ENCODE results near the gene NT5M.
"Not testable (repeated sequence)": the region's sequence is repeated elsewhere in the genome, so short reads cannot be mapped to it uniquely, and the experiment has no call there.

NT5M gene

GRCh38 chr17:17382971-17383370 is 79.8 kb downstream of the NT5M start:
- no peak overlapping the region for H3K4me2 ChIP-seq (ENCODE audit: low read length)
- TF ChIP-seq EZH2phosphoT487 (IDR thresholded peaks at IDR 0.05; ENCODE audit: borderline replicate concordance, low read length), result no peak
- TF ChIP-seq CTCF (IDR thresholded peaks at IDR 0.05; ENCODE audit: low read depth, low read length, poor library complexity, severe bottlenecking), result no peak
- no peaks in the 10 kb centered on the region for H3K79me2 ChIP-seq (ENCODE audit: control insufficient read depth, low read length)
- no peaks in the 10 kb centered on the region for H3K4me1 ChIP-seq (ENCODE audit: control insufficient read depth, low read length)
- no peak overlapping the region for H3K4me3 ChIP-seq (ENCODE audit: low read length)
- H4K20me1 ChIP-seq (ENCODE audit: control insufficient read depth, insufficient read depth, low read depth, low read length), result no peaks in the 10 kb centered on the region
- H3K9me2 ChIP-seq (replicated peaks; ENCODE audit: control insufficient read depth, low read length), result no peaks in the 10 kb centered on the region
- H3K27me3 ChIP-seq (ENCODE audit: control insufficient read depth, low read length), result peaks cover 7% of the 10 kb centered on the region
- no peaks in the 10 kb centered on the region for H3K9me3 ChIP-seq (ENCODE audit: control insufficient read depth, insufficient read depth, low read length)
- no peak overlapping the region for H3K27ac ChIP-seq (ENCODE audit: low read depth, low read length)
- no peaks in the 10 kb centered on the region for H3F3A ChIP-seq (ENCODE audit: control insufficient read depth, insufficient read depth)
- no peaks in the 10 kb centered on the region for H3K36me3 ChIP-seq (ENCODE audit: control insufficient read depth, low read length)

GRCh38 chr17:17383431-17384290 is 80.5 kb downstream of the NT5M start:
- H3K4me1 ChIP-seq (ENCODE audit: control insufficient read depth, low read length), result not testable (repeated sequence)

GRCh38 chr17:17384291-17384615 is 81.1 kb downstream of the NT5M start:
- no peaks in the 10 kb centered on the region for H3F3A ChIP-seq (ENCODE audit: control insufficient read depth, insufficient read depth)
- no peak overlapping the region for H3K4me2 ChIP-seq (ENCODE audit: low read length)
- no peaks in the 10 kb centered on the region for H3K4me1 ChIP-seq (ENCODE audit: control insufficient read depth, low read length)
- TF ChIP-seq CTCF (IDR thresholded peaks at IDR 0.05; ENCODE audit: low read depth, low read length, poor library complexity, severe bottlenecking) (no peak), EZH2phosphoT487 (IDR thresholded peaks at IDR 0.05; ENCODE audit: borderline replicate concordance, low read length) (no peak)
- H3K79me2 ChIP-seq (ENCODE audit: control insufficient read depth, low read length), result no peaks in the 10 kb centered on the region
- H3K27me3 ChIP-seq (ENCODE audit: control insufficient read depth, low read length), result peaks cover 7% of the 10 kb centered on the region
- no peak overlapping the region for H3K27ac ChIP-seq (ENCODE audit: low read depth, low read length)
- no peak overlapping the region for H3K4me3 ChIP-seq (ENCODE audit: low read length)
- no peaks in the 10 kb centered on the region for H3K9me3 ChIP-seq (ENCODE audit: control insufficient read depth, insufficient read depth, low read length)
- H4K20me1 ChIP-seq (ENCODE audit: control insufficient read depth, insufficient read depth, low read depth, low read length), result no peaks in the 10 kb centered on the region
- no peaks in the 10 kb centered on the region for H3K36me3 ChIP-seq (ENCODE audit: control insufficient read depth, low read length)
- no peaks in the 10 kb centered on the region for H3K9me2 ChIP-seq (replicated peaks; ENCODE audit: control insufficient read depth, low read length)

More at GRCh38 chr17:17383431-17384290, 80.5 kb downstream of the NT5M start:
- not testable (repeated sequence) for H3K9me3 ChIP-seq (ENCODE audit: control insufficient read depth, insufficient read depth, low read length); H3K4me2 ChIP-seq (ENCODE audit: low read length); H3K9me2 ChIP-seq (replicated peaks; ENCODE audit: control insufficient read depth, low read length); H4K20me1 ChIP-seq (ENCODE audit: control insufficient read depth, insufficient read depth, low read depth, low read length); H3K27me3 ChIP-seq (ENCODE audit: control insufficient read depth, low read length); H3K36me3 ChIP-seq (ENCODE audit: control insufficient read depth, low read length); H3F3A ChIP-seq (ENCODE audit: control insufficient read depth, insufficient read depth); H3K79me2 ChIP-seq (ENCODE audit: control insufficient read depth, low read length); H3K4me3 ChIP-seq (ENCODE audit: low read length); H3K27ac ChIP-seq (ENCODE audit: low read depth, low read length)

- Histone ChIP-seq H3K9me2 (replicated peaks; ENCODE audit: control insufficient read depth, low read length) (no peaks in the 10 kb centered on the region), H3K27me3 (ENCODE audit: control insufficient read depth, low read length) (peaks cover 7% of the 10 kb centered on the region), H3K4me3 (ENCODE audit: low read length) (no peak overlapping the region), H4K20me1 (ENCODE audit: control insufficient read depth, insufficient read depth, low read depth, low read length) (no peaks in the 10 kb centered on the region), H3K27ac (ENCODE audit: low read depth, low read length) (no peak overlapping the region), H3K4me2 (ENCODE audit: low read length) (no peak overlapping the region), H3K9me3 (ENCODE audit: control insufficient read depth, insufficient read depth, low read length) (no peaks in the 10 kb centered on the region), H3K4me1 (ENCODE audit: control insufficient read depth, low read length) (no peaks in the 10 kb centered on the region), H3K79me2 (ENCODE audit: control insufficient read depth, low read length) (no peaks in the 10 kb centered on the region), H3K36me3 (ENCODE audit: control insufficient read depth, low read length) (no peaks in the 10 kb centered on the region), H3F3A (ENCODE audit: control insufficient read depth, insufficient read depth) (no peaks in the 10 kb centered on the region)
- TF ChIP-seq EZH2phosphoT487 (IDR thresholded peaks at IDR 0.05; ENCODE audit: borderline replicate concordance, low read length) (no peak), CTCF (IDR thresholded peaks at IDR 0.05; ENCODE audit: low read depth, low read length, poor library complexity, severe bottlenecking) (no peak)
Measured at GRCh38 chr17:17384961-17385360, 81.8 kb downstream of the NT5M start.

All from DOHH2 (cell line).